Suprapubic skin (tissue), 4 donors: ENCODE measurements around the gene NSUN5. TPM values are rescaled to one million over a fixed set of nuclear protein-coding genes. Genes with fewer than 3 reads are reported as not detected.
"Not testable (repeated sequence)": the region's sequence is repeated elsewhere in the genome, so short reads cannot be mapped to it uniquely, and the experiment has no call there.

Experiments used
- DNase-seq, 2 donors: peaks; one replicate each; pipeline ENCODE4 v3.0.0-alpha.2; 2019; ENCODE audit warnings: low spot score in 2 of 2
- H3K27ac ChIP-seq: fragments of 200-600 bp; sonication (generic); one replicate; pipeline ENCODE4 v1.5.1; 2019
- H3K27me3 ChIP-seq: fragments of 200-600 bp; sonication (generic); one replicate; pipeline ENCODE4 v1.5.1; 2019
- H3K36me3 ChIP-seq: fragments of 200-600 bp; sonication (generic); one replicate; pipeline ENCODE4 v1.5.1; 2019
- H3K4me1 ChIP-seq: fragments of 200-600 bp; sonication (generic); one replicate; pipeline ENCODE4 v1.5.1; 2019
- H3K4me3 ChIP-seq: fragments of 200-600 bp; sonication (generic); one replicate; pipeline ENCODE4 v1.5.1; 2019; ENCODE audit warnings: mild to moderate bottlenecking
- H3K9me3 ChIP-seq: fragments of 200-600 bp; sonication (generic); one replicate; pipeline ENCODE4 v1.5.1; 2019
- EP300 ChIP-seq: sonication (generic); formaldehyde crosslinking; IDR thresholded peaks from one replicate; pipeline ENCODE4 v1.6.1; 2017; ENCODE audit warnings: antibody characterized with exemption
- POLR2A ChIP-seq, 2 donors: fragments of 450-650 bp; IDR thresholded peaks; one replicate each; pipeline ENCODE4 v1.6.1; 2017; ENCODE audit warnings: antibody characterized with exemption in 2 of 2, mild to moderate bottlenecking in 2 of 2, moderate library complexity in 2 of 2
- POLR2AphosphoS5 ChIP-seq, 3 donors: sonication (generic); formaldehyde crosslinking; IDR thresholded peaks; one replicate each; pipeline ENCODE4 v1.6.1; 2017; ENCODE audit warnings: antibody characterized with exemption in 3 of 3
- WGBS: methylation state at CpG from one replicate; pipeline ENCODE4 v1.1.5; 2018; 5-methylcytosine and 5-hydroxymethylcytosine counted together
- total RNA-seq, 4 donors: library from RNA; depleted of rRNA; stranded (reverse); fragments of >200 nt; gene quantifications; one replicate each; pipeline ENCODE4 v1.1.0, GENCODE V29; 2016
- TF ChIP-seq, protein P1 (sequence below), 2 donors: fragments of 200-600 bp in 1 of 2; fragments of 450-650 bp in 1 of 2; sonication (generic) in 1 of 2; IDR thresholded peaks; one replicate each; pipeline ENCODE4 v1.5.1; 2016 to 2019; ENCODE audit warnings: antibody characterized with exemption in 2 of 2, mild to moderate bottlenecking in 1 of 2, moderate library complexity in 1 of 2

Gene NSUN5
- total RNA-seq, 4 donors from 2014 or later, result 25.6 to 38.0 (median 33.7) TPM

- peak overlapping the region; percentile 2 for H3K4me3 ChIP-seq
- H3K36me3 ChIP-seq, H3K4me1 ChIP-seq, DNase-seq, H3K27ac ChIP-seq, H3K27me3 ChIP-seq, H3K9me3 ChIP-seq: not testable (repeated sequence)
- TF ChIP-seq, protein P1, sequence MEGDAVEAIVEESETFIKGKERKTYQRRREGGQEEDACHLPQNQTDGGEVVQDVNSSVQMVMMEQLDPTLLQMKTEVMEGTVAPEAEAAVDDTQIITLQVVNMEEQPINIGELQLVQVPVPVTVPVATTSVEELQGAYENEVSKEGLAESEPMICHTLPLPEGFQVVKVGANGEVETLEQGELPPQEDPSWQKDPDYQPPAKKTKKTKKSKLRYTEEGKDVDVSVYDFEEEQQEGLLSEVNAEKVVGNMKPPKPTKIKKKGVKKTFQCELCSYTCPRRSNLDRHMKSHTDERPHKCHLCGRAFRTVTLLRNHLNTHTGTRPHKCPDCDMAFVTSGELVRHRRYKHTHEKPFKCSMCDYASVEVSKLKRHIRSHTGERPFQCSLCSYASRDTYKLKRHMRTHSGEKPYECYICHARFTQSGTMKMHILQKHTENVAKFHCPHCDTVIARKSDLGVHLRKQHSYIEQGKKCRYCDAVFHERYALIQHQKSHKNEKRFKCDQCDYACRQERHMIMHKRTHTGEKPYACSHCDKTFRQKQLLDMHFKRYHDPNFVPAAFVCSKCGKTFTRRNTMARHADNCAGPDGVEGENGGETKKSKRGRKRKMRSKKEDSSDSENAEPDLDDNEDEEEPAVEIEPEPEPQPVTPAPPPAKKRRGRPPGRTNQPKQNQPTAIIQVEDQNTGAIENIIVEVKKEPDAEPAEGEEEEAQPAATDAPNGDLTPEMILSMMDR (IDR thresholded peaks at IDR 0.05), result peak in 1 of 2 donors; percentile 31
- 2% methylated on average over 15 of the region's 31 CpGs for WGBS
Measured at GRCh38 chr7:73324081-73324845, 15.6 kb upstream of the NSUN5 start.

DNA sequence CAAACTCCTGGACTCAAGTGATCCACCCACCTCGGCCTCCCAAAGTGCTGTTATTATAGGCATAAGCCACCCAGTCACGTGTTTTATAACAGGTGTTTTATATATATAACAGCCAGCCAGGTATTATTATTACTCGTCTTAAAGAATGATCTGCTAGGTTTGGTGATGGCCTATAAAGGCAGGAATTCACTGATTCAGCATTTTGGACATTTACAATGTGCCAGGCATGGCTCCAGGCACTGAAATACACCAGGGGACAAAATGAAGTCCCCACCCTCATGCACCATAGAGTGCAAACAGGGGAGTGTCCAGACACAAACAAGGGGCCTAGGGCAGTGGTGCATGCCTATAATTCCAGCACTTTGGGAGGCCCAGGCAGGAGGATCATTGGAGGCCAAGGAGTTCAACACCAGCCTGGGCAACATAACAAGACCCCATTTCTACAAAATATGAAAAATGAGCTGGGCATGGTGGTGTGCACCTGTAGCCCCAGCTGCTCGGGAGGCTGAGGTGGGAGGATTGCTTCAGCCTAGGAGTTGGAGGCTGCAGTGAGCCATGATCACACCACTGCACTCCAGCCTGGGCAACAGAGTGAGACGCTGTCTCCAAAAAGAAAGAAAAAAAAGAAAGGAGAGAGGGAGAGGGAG lies 14.9 kb upstream of the NSUN5 start:
- not testable (repeated sequence) for H3K4me3 ChIP-seq, H3K27ac ChIP-seq, DNase-seq, H3K4me1 ChIP-seq, H3K36me3 ChIP-seq, H3K9me3 ChIP-seq, H3K27me3 ChIP-seq
- WGBS, result 73% methylated on average over 5 of the region's 5 CpGs

DNA sequence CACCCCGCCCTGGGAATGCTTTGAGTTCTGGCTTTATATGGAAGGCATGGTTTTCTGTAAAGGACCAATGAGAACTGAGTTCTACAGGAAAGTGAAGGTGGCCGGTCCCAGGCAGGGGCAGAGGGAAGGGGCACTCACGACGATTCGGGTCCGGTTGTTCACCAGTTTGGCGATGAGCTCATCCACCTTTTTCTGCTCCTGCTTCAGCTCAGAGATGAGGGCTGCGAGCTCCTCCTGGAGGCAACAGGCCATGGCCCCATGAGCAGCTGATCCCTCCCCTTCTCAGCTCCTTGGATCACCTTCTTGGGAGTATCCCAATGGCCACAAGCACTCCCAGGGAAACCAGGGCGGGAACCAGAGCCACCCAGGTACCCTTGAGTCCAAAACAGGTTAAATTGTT lies 11.4 kb upstream of the NSUN5 start:
- not testable (repeated sequence) for DNase-seq, H3K36me3 ChIP-seq, H3K9me3 ChIP-seq, H3K4me1 ChIP-seq, H3K4me3 ChIP-seq, H3K27me3 ChIP-seq, H3K27ac ChIP-seq
- WGBS, result 73% methylated on average over 9 of the region's 9 CpGs

DNA sequence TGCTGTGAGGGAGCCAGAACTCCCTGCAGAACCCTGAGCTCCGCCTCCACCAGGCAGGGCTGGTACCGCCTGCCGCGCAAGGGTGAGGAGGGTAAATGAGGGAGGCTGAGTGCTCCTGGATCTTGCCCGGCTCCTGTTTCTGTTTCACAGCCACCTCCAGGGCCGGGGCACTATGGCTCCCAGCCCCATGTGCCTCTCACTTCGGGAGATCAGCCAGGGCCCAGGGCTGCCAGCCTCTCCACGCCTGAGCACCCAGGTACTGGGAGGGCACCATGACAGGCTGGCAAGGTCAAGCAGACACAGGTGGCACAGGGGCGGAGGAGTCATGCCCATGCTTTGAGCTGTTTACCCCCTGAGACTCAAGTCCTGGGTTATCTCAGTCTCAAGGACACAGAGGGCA lies 10.9 kb upstream of the NSUN5 start:
- not testable (repeated sequence) for H3K4me3 ChIP-seq, H3K9me3 ChIP-seq, DNase-seq, H3K4me1 ChIP-seq, H3K27me3 ChIP-seq, H3K36me3 ChIP-seq, H3K27ac ChIP-seq
- 88% methylated on average over 4 of the region's 9 CpGs for WGBS

DNA sequence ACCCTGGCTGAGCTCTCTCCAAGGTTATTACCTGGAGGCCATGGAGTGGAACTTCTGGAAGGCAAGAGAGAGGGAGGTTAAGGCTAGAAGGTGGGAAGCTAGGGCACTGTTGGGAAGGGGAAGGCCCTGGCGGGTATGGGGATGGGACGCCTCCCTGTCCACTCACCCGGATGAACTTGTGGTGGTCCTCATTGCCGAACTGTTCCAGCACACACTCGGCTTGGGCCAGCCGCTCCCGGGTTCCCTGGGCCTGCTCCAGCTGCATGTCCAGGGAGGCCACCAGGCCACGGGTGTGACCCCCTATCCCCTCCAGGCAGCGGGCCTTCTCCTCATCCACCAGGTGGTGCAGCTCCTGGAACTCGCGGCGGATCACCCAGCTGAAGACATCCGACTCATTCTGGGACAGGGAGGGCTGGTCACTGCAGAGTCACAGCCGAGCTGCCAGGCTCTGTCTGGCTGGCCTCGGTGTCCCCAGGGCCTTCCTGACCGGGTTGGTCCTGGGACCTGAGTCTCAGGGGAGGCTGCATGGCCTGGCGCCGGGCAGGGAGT lies 10.1 kb upstream of the NSUN5 start:
- not testable (repeated sequence) for H3K4me1 ChIP-seq, H3K9me3 ChIP-seq, H3K36me3 ChIP-seq, H3K27me3 ChIP-seq, DNase-seq, H3K27ac ChIP-seq, H3K4me3 ChIP-seq
- 90% methylated on average over 2 of the region's 18 CpGs for WGBS

DNA sequence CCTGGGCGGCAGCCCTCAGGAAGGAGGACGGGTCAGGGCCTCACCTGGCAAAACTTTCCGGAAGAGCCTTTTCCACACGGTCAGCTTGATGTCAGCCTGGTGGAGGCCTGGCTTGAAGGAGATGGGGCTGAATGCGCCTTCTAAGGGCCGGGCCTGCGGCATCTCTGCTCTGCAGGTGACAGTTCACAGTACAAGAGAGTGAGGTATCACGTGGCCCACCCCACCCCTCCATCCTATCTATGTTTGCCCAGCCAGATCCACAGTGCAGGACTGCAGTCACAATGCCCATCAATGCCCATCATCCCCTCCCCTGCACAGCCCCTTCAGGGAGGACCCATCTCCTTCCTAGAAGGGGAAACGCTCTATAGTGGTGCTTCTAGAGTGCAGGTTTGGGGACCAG lies 7.9 kb upstream of the NSUN5 start:
- no peak overlapping the region for H3K27ac ChIP-seq
- H3K4me3 ChIP-seq, result no peak overlapping the region
- H3K9me3 ChIP-seq, result no peaks in the 10 kb centered on the region
- no peaks in the 10 kb centered on the region for H3K27me3 ChIP-seq
- TF ChIP-seq, protein P1 (IDR thresholded peaks at IDR 0.05), result no peak
- TF ChIP-seq EP300 (no peak), POLR2A (IDR thresholded peaks at IDR 0.05) (no peak), POLR2AphosphoS5 (IDR thresholded peaks at IDR 0.05) (no peak)
- H3K36me3 ChIP-seq, result no peaks in the 10 kb centered on the region
- H3K4me1 ChIP-seq, result no peaks in the 10 kb centered on the region
- no peak for DNase-seq
- WGBS, result 86% methylated on average over 9 of the region's 9 CpGs

DNA sequence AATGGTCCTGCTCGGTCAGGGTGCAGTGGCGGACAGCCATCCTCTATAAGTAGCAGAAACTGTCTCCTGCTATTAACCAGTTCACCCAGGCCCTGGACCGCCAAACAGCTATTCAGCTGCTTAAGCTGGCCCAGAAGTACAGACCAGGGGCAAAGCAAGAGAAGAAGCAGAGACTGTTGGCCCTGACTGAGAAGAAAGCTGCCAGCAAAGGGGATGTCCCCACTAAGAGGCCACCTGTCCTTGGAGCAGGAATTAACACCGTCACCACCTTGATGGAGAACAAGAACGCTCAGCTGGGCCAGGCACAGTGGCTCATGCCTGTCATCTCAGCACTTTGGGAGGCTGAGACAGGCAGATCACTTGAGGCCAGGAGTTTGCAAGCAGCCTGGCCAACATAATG lies 5.6 kb upstream of the NSUN5 start:
- Histone ChIP-seq H3K4me1 (peaks cover 2% of the 10 kb centered on the region), H3K9me3 (no peaks in the 10 kb centered on the region), H3K27me3 (no peaks in the 10 kb centered on the region), H3K4me3 (no peak overlapping the region), H3K27ac (no peak overlapping the region), H3K36me3 (no peaks in the 10 kb centered on the region)
- TF ChIP-seq, protein P1 (IDR thresholded peaks at IDR 0.05), result no peak
- no peak for TF ChIP-seq EP300
- TF ChIP-seq POLR2A (IDR thresholded peaks at IDR 0.05), result no peak
- TF ChIP-seq POLR2AphosphoS5 (IDR thresholded peaks at IDR 0.05), result no peak
- WGBS, result 82% methylated on average over 4 of the region's 5 CpGs
- DNase-seq, result no peak
